H1 (cell line): Measurements from ENCODE around the gene RIPOR3. TPM values are rescaled to one million over a fixed set of nuclear protein-coding genes. Genes with fewer than 3 reads are reported as not detected.

ENCODE experiments used
- CTCF ChIA-PET: fragments of 300-600 bp; sonication (Branson Sonifier 250); formaldehyde crosslinking; loops from one replicate; lab custom pipeline; 2021; ENCODE audit not compliant: partially characterized antibody; lab: Charles Lee
- POLR2A ChIA-PET: fragments of 300-600 bp; sonication (Branson Sonifier 250); formaldehyde crosslinking; loops from one replicate; lab custom pipeline; 2021; ENCODE audit warnings: inconsistent platforms; ENCODE audit not compliant: partially characterized antibody; lab: Charles Lee
- DNase-seq, 2 experiments: peaks; one replicate each; pipeline versions ENCODE4 v3.0.0 to v3.0.0-alpha.2; 2010 to 2022; ENCODE audit warnings: low spot score in 2 of 2, low read depth in 1 of 2, mixed read lengths in 1 of 2
- FAIRE-seq: peaks from 2 replicates; lab custom pipeline; 2011; peaks lifted over from hg19 to GRCh38; lab: Jason Lieb, UNC
- H2AFZ ChIP-seq: 2 replicates; pipeline ENCODE4 v1.8.1; 2012; ENCODE audit warnings: low read length, inconsistent platforms
- H2AK5ac ChIP-seq: 2 replicates; pipeline ENCODE4 v1.6.1; 2013; ENCODE audit warnings: low read depth, low read length
- H2BK120ac ChIP-seq: replicated peaks from 2 replicates; pipeline ENCODE3; 2013; ENCODE audit warnings: low read depth, low read length, inconsistent platforms
- H2BK12ac ChIP-seq: 2 replicates; pipeline ENCODE4 v1.6.1; 2013; ENCODE audit warnings: low read depth, low read length
- H2BK15ac ChIP-seq: 2 replicates; pipeline ENCODE4 v1.6.1; 2013; ENCODE audit warnings: low read length
- H2BK20ac ChIP-seq: 2 replicates; pipeline ENCODE4 v1.6.1; 2013; ENCODE audit warnings: low read length
- H2BK5ac ChIP-seq: 2 replicates; pipeline ENCODE4 v1.6.1; 2013; ENCODE audit warnings: low read depth, low read length
- H3K14ac ChIP-seq: 2 replicates; pipeline ENCODE4 v1.6.1; 2013; ENCODE audit warnings: inconsistent platforms; ENCODE audit not compliant: insufficient read length
- H3K18ac ChIP-seq: 2 replicates; pipeline ENCODE4 v1.6.1; 2013; ENCODE audit warnings: low read length; ENCODE audit errors: extremely low read depth
- H3K23ac ChIP-seq: 2 replicates; pipeline ENCODE4 v1.6.1; 2013; ENCODE audit warnings: inconsistent platforms; ENCODE audit not compliant: insufficient read length
- H3K23me2 ChIP-seq: 2 replicates; pipeline ENCODE4 v1.6.1; 2013; ENCODE audit warnings: low read depth, low read length
- H3K27ac ChIP-seq: 2 replicates; pipeline ENCODE4 v1.6.1; 2011; ENCODE audit warnings: low read depth, low read length, inconsistent platforms
- H3K27me3 ChIP-seq, 4 experiments: replicated peaks in 1 of 4; 1 replicate in 1 of 4; 2 replicates in 3 of 4; pipeline versions ENCODE4 v1.6.1 to v1.8.1; 2011 to 2013; ENCODE audit warnings: low read length in 3 of 4, mild to moderate bottlenecking in 3 of 4, inconsistent platforms in 2 of 4, mixed read lengths in 2 of 4, moderate library complexity in 1 of 4; ENCODE audit not compliant: control insufficient read depth in 3 of 4, insufficient read depth in 3 of 4; ENCODE audit errors: extremely low read depth in 1 of 4
- H3K36me3 ChIP-seq, 4 experiments: 2 replicates each; pipeline versions ENCODE4 v1.6.1 to v1.8.1; 2011 to 2013; ENCODE audit warnings: mild to moderate bottlenecking in 4 of 4, low read length in 3 of 4, moderate library complexity in 2 of 4, control low read depth in 1 of 4, inconsistent platforms in 1 of 4; ENCODE audit not compliant: insufficient read depth in 4 of 4, control insufficient read depth in 2 of 4
- H3K4ac ChIP-seq: replicated peaks from 2 replicates; pipeline ENCODE3; 2013; ENCODE audit warnings: low read length, low read depth, mixed read lengths, inconsistent platforms; ENCODE audit not compliant: insufficient read length
- H3K4me1 ChIP-seq, 4 experiments: replicated peaks in 1 of 4; 1 replicate in 1 of 4; 2 replicates in 3 of 4; pipeline versions ENCODE4 v1.6.1 to v1.8.1; 2011 to 2013; ENCODE audit warnings: low read length in 3 of 4, inconsistent platforms in 2 of 4, mixed read lengths in 1 of 4; ENCODE audit not compliant: insufficient read depth in 4 of 4, control insufficient read depth in 3 of 4
- H3K4me2 ChIP-seq, 2 experiments: 2 replicates each; pipeline versions ENCODE4 v1.6.1 to v1.8.1; 2011 to 2013; ENCODE audit warnings: low read depth in 2 of 2, low read length in 2 of 2, control low read depth in 1 of 2, inconsistent platforms in 1 of 2, mild to moderate bottlenecking in 1 of 2; ENCODE audit not compliant: insufficient read depth in 1 of 2
- H3K4me3 ChIP-seq, 4 experiments: fragments of 200-600, 300-600 bp in 1 of 4; sonication (generic), shearing (Covaris generic), sonication (Bioruptor Twin) in 1 of 4; 2 replicates each; pipeline versions ENCODE4 v1.5.1 to v1.8.1; 2011 to 2016; ENCODE audit warnings: low read length in 4 of 4, low read depth in 3 of 4, control low read depth in 2 of 4, inconsistent platforms in 2 of 4, mild to moderate bottlenecking in 2 of 4, mixed read lengths in 1 of 4, moderate library complexity in 1 of 4; ENCODE audit not compliant: insufficient read depth in 2 of 4; ENCODE audit errors: extremely low read depth in 1 of 4
- H3K56ac ChIP-seq: replicated peaks from 2 replicates; pipeline ENCODE3; 2013; ENCODE audit warnings: low read depth, mild to moderate bottlenecking, mixed read lengths, low read length, inconsistent platforms; ENCODE audit not compliant: insufficient read length
- H3K79me1 ChIP-seq: 2 replicates; pipeline ENCODE4 v1.6.1; 2013; ENCODE audit warnings: low read depth, low read length, control low read depth
- H3K79me2 ChIP-seq, 2 experiments: 2 replicates each; pipeline versions ENCODE4 v1.6.1 to v1.8.1; 2012 to 2013; ENCODE audit warnings: low read length in 2 of 2, mild to moderate bottlenecking in 2 of 2, inconsistent platforms in 1 of 2; ENCODE audit not compliant: insufficient read depth in 2 of 2, control insufficient read depth in 1 of 2
- H3K9ac ChIP-seq, 4 experiments: replicated peaks in 1 of 4; 1 replicate in 1 of 4; 2 replicates in 3 of 4; pipeline versions ENCODE4 v1.6.1 to v1.8.1; 2011 to 2013; ENCODE audit warnings: low read depth in 3 of 4, low read length in 3 of 4, control low read depth in 2 of 4, mild to moderate bottlenecking in 2 of 4, moderate library complexity in 2 of 4, inconsistent platforms in 1 of 4; ENCODE audit errors: extremely low read depth in 1 of 4
- H3K9me3 ChIP-seq, 2 experiments: 2 replicates each; pipeline versions ENCODE4 v1.6.1 to v1.8.1; 2012 to 2013; ENCODE audit warnings: mild to moderate bottlenecking in 2 of 2, moderate library complexity in 2 of 2, control low read depth in 1 of 2, inconsistent platforms in 1 of 2, low read depth in 1 of 2, low read length in 1 of 2, mixed read lengths in 1 of 2; ENCODE audit not compliant: insufficient read depth in 2 of 2
- H4K20me1 ChIP-seq, 2 experiments: replicated peaks in 1 of 2; 2 replicates each; pipeline versions ENCODE3 to v1.8.1; 2011 to 2013; ENCODE audit warnings: inconsistent platforms in 2 of 2, low read length in 2 of 2, mild to moderate bottlenecking in 1 of 2; ENCODE audit not compliant: insufficient read depth in 2 of 2, control insufficient read depth in 1 of 2
- H4K5ac ChIP-seq: 2 replicates; pipeline ENCODE4 v1.6.1; 2013; ENCODE audit warnings: low read length, low read depth, mixed read lengths, inconsistent platforms; ENCODE audit not compliant: insufficient read length
- H4K8ac ChIP-seq: 2 replicates; pipeline ENCODE4 v1.8.0; 2013; ENCODE audit warnings: mild to moderate bottlenecking, moderate library complexity, low read length, inconsistent platforms; ENCODE audit not compliant: insufficient read depth; ENCODE audit errors: extremely low read depth
- H4K91ac ChIP-seq: replicated peaks from 2 replicates; pipeline ENCODE3; 2013; ENCODE audit warnings: low read length, mixed read lengths, inconsistent platforms; ENCODE audit not compliant: insufficient read length
- ATF2 ChIP-seq: IDR thresholded peaks from 2 replicates; pipeline ENCODE4 v1.6.1; 2012; ENCODE audit warnings: low read length, inconsistent platforms
- CREB1 ChIP-seq: IDR thresholded peaks from 2 replicates; pipeline ENCODE4 v1.6.1; 2012; ENCODE audit warnings: inconsistent platforms
- GABPA ChIP-seq: IDR thresholded peaks from 2 replicates; pipeline ENCODE4 v1.6.1; 2011; ENCODE audit warnings: mild to moderate bottlenecking, low read length, moderate library complexity, borderline replicate concordance; ENCODE audit not compliant: insufficient read depth
- HDAC2 ChIP-seq, 2 experiments: fragments of 300-600 bp in 1 of 2; sonication (generic) in 1 of 2; IDR thresholded peaks; 2 replicates each; pipeline ENCODE4 v1.6.1; 2011 to 2012; ENCODE audit warnings: low read depth in 2 of 2, low read length in 2 of 2, mild to moderate bottlenecking in 2 of 2, moderate library complexity in 2 of 2, borderline replicate concordance in 1 of 2, inconsistent platforms in 1 of 2
- JUN ChIP-seq: IDR thresholded peaks from 2 replicates; pipeline ENCODE4 v1.6.1; 2011; ENCODE audit warnings: low read depth, mild to moderate bottlenecking, improper control_type of control experiment, low read length
- KDM4A ChIP-seq: IDR thresholded peaks from one replicate; pipeline ENCODE4 v1.7.1; 2012; ENCODE audit warnings: low read depth, mild to moderate bottlenecking, moderate library complexity, low read length, inconsistent platforms; ENCODE audit not compliant: severe bottlenecking
- NANOG ChIP-seq: IDR thresholded peaks from 2 replicates; pipeline ENCODE4 v1.6.1; 2011; ENCODE audit warnings: low read length, low read depth, mild to moderate bottlenecking, inconsistent platforms; ENCODE audit not compliant: insufficient read depth, poor library complexity, severe bottlenecking
- POLR2AphosphoS5 ChIP-seq: IDR thresholded peaks from 2 replicates; pipeline ENCODE4 v1.6.1; 2011; ENCODE audit warnings: low read depth, low read length
- TAF1 ChIP-seq: IDR thresholded peaks from 2 replicates; pipeline ENCODE4 v1.6.1; 2011; ENCODE audit warnings: mild to moderate bottlenecking, low read depth, low read length
- TAF7 ChIP-seq: optimal IDR thresholded peaks from 2 replicates; pipeline ENCODE3; 2011; ENCODE audit warnings: low read depth, mild to moderate bottlenecking, inconsistent platforms, low read length, moderate library complexity, borderline replicate concordance
- TBP ChIP-seq: IDR thresholded peaks from 2 replicates; pipeline ENCODE4 v1.6.1; 2011; ENCODE audit warnings: low read depth, low read length, improper control_type of control experiment
- TCF12 ChIP-seq: IDR thresholded peaks from 2 replicates; pipeline ENCODE4 v1.6.1; 2011; ENCODE audit warnings: low read depth, mild to moderate bottlenecking, low read length
- WGBS, 2 experiments: shearing (Covaris generic) in 1 of 2; methylation state at CpG; one replicate each; pipeline versions ENCODE4 v1.1.6 to v1.1.7; 2013 to 2015; ENCODE audit warnings: low lambda C conversion rate in 2 of 2, mixed read lengths in 2 of 2, inconsistent platforms in 1 of 2, low coverage in 1 of 2, missing lambda C conversion rate in 1 of 2; ENCODE audit not compliant: insufficient replicate concordance in 2 of 2, insufficient coverage in 1 of 2, insufficient read length in 1 of 2; ENCODE audit errors: extremely low coverage in 1 of 2, missing lambda C conversion rate in 1 of 2; 5-methylcytosine and 5-hydroxymethylcytosine counted together
- polyA plus RNA-seq, 7 experiments: library from polyadenylated mRNA; depleted of rRNA in 3 of 7; stranded (reverse) in 5 of 7; unstranded in 2 of 7; fragments of >200 nt in 5 of 7; fragments of 200-250 nt in 2 of 7; gene quantifications; 1 replicate in 5 of 7; 2 replicates in 1 of 7; 4 replicates in 1 of 7; pipeline versions ENCODE4 v1.2.1 to v1.2.3, GENCODE V29; 2011 to 2013; ENCODE audit warnings: missing spikeins in 2 of 7, mixed read lengths in 2 of 7
- total RNA-seq: library from RNA; stranded (reverse); fragmentation: NEBNext Ultra II Directional; extraction: Animal tissue kit (Norgen Biotek cat#: 25700); gene quantifications from 2 replicates; pipeline ENCODE4 v1.2.1, GENCODE V29; 2021

The RIPOR3 gene
- total and polyA plus RNA-seq, 2 of the 8 experiments (the other 6 are each of a cell fraction or from before 2014, with no cell fraction given), result 3.6 to 4.5 TPM

GRCh38 chr20:50658804-50659380 is 32.5 kb downstream of the RIPOR3 start:
- Histone ChIP-seq H3K23ac (no peak overlapping the region), H3K27me3 (no peaks in the 10 kb centered on the region), H4K5ac (no peak overlapping the region), H3K79me1 (no peaks in the 10 kb centered on the region), H4K8ac (no peak overlapping the region; the same call in 1 of the 2 replicates), H3K79me2 (no peaks in the 10 kb centered on the region), H2BK12ac (no peak overlapping the region), H3K18ac (no peak overlapping the region), H3K4ac (no peak overlapping the region), H3K9ac (no peak overlapping the region), H3K14ac (no peak overlapping the region), H4K20me1 (no peaks in the 10 kb centered on the region), H3K4me3 (no peak overlapping the region), H2BK120ac (no peak overlapping the region), H3K4me2 (no peak overlapping the region), H3K23me2 (no peaks in the 10 kb centered on the region), H3K27ac (no peak overlapping the region), H2BK20ac (no peak overlapping the region), H2BK15ac (no peak overlapping the region), H2BK5ac (no peak overlapping the region), H4K91ac (no peak overlapping the region), H3K36me3 (no peaks in the 10 kb centered on the region), H2AFZ (no peak overlapping the region), H3K9me3 (no peaks in the 10 kb centered on the region), H3K4me1 (peaks cover 0 to 7% (median 1%) of the 10 kb centered on the region in 4 experiments; a peak in 2 of 7 replicates), H2AK5ac (no peak overlapping the region), H3K56ac (no peak overlapping the region)
- WGBS, 2 experiments, result 88% methylated on average over 10 of the region's 10 CpGs; no CpG with 5 or more reads in 1 of the 2 experiments
- DNase-seq (no peak), FAIRE-seq (no peak)
- ChIA-PET CTCF (interaction anchor here (0.6 to 7.0 kb wide), 5 partner anchors 33 to 80 kb away, joined by 3 to 49 read pairs (median 4); no protein-coding TSS in a partner anchor), POLR2A (interaction anchor here (0.6 to 1.0 kb wide), 6 partner anchors 12 to 272 kb away, joined by 3 read pairs; partner anchors contain the start of gene ADNP)
- no peak for TF ChIP-seq CREB1
- no peak for TF ChIP-seq TBP
- TF ChIP-seq JUN, result no peak
- TF ChIP-seq POLR2AphosphoS5, result no peak
- no peak for TF ChIP-seq KDM4A
- TF ChIP-seq TAF7, result no peak
- no peak for TF ChIP-seq HDAC2 (IDR thresholded peaks at IDR 0.05; ENCODE audit: borderline replicate concordance in 1 of 2, low read depth in 2 of 2, low read length in 2 of 2)
- no peak for TF ChIP-seq NANOG
- no peak for TF ChIP-seq TAF1
- no peak for TF ChIP-seq ATF2
- no peak for TF ChIP-seq GABPA
- no peak for TF ChIP-seq TCF12
